Caco-2 (cell line): ENCODE results near the gene LRRC47. TPM values are rescaled to one million over a fixed set of nuclear protein-coding genes. Genes with fewer than 3 reads are reported as not detected.

ENCODE experiments used
- BruUV-seq: library from RNA; stranded (reverse); fragments of 400-500 nt; replicated peaks from 2 replicates; lab custom pipeline; 2021; lab: Mats Ljungman, UMichigan
- CTCF ChIA-PET: fragments of 300-600 bp; sonication (Branson Sonifier 250); formaldehyde crosslinking; loops from one replicate; lab custom pipeline; 2022; ENCODE audit warnings: antibody characterized with exemption; lab: Charles Lee
- POLR2A ChIA-PET: fragments of 300-600 bp; sonication (Branson Sonifier 250); formaldehyde crosslinking; loops from one replicate; lab custom pipeline; 2022; ENCODE audit warnings: antibody characterized with exemption; lab: Charles Lee
- DNase-seq, 2 experiments: peaks; one replicate each; pipeline versions ENCODE4 v3.0.0 to v3.0.0-alpha.2; 2020 to 2022
- H3K27me3 ChIP-seq: replicated peaks from 2 replicates; pipeline ENCODE4 v1.6.0; 2011; ENCODE audit warnings: low read length; ENCODE audit not compliant: control insufficient read depth, insufficient read depth
- H3K36me3 ChIP-seq: 2 replicates; pipeline ENCODE4 v1.5.1; 2011; ENCODE audit warnings: low read length; ENCODE audit not compliant: control insufficient read depth, insufficient read depth
- H3K4me1 ChIP-seq: fragments of 250-450 bp; sonication (Bioruptor Pico); 2 replicates; pipeline ENCODE4 v1.5.1; 2020; ENCODE audit warnings: mild to moderate bottlenecking
- H3K4me3 ChIP-seq: 2 replicates; pipeline ENCODE4 v1.5.1; 2011; ENCODE audit warnings: low read depth, mild to moderate bottlenecking, control low read depth, low read length
- H3K9me3 ChIP-seq: fragments of 250-450 bp; sonication (Bioruptor Pico); 2 replicates; pipeline ENCODE4 v1.5.1; 2020; ENCODE audit warnings: mild to moderate bottlenecking, moderate library complexity
- H3K27ac Mint-ChIP-seq: one replicate; pipeline ENCODE4 v1.8.0; 2022; ENCODE audit warnings: mixed read lengths; ENCODE audit not compliant: unreplicated experiment
- H3K27me3 Mint-ChIP-seq: one replicate; pipeline ENCODE4 v1.8.0; 2022; ENCODE audit warnings: mixed read lengths; ENCODE audit not compliant: insufficient read depth, unreplicated experiment
- H3K36me3 Mint-ChIP-seq: one replicate; pipeline ENCODE4 v1.8.0; 2022; ENCODE audit warnings: mild to moderate bottlenecking, mixed read lengths; ENCODE audit not compliant: insufficient read depth, unreplicated experiment
- H3K4me1 Mint-ChIP-seq: one replicate; pipeline ENCODE4 v1.8.0; 2022; ENCODE audit warnings: low read depth, mixed read lengths; ENCODE audit not compliant: unreplicated experiment
- H3K4me3 Mint-ChIP-seq: one replicate; pipeline ENCODE4 v1.8.0; 2022; ENCODE audit warnings: mild to moderate bottlenecking, moderate library complexity, mixed read lengths; ENCODE audit not compliant: unreplicated experiment
- H3K9me3 Mint-ChIP-seq: one replicate; pipeline ENCODE4 v1.8.0; 2022; ENCODE audit warnings: mixed read lengths; ENCODE audit not compliant: unreplicated experiment
- intact Hi-C: fragments of 100-400 bp; cut with micrococcal nuclease; formaldehyde crosslinking; loops from one replicate; pipeline ENCODE4 v1.10.0; 2022; ENCODE audit not compliant: unreplicated experiment
- total RNA-seq: library from RNA; stranded (reverse); gene quantifications from 2 replicates; pipeline ENCODE4 v1.2.3, GENCODE V29; 2022
- TF ChIP-seq, protein P1 (sequence below), 2 experiments: fragments of 200-600 bp in 1 of 2; IDR thresholded peaks; 1 replicate in 1 of 2; 2 replicates in 1 of 2; pipeline versions ENCODE4 v1.5.1 to v1.8.0; 2011 to 2022; ENCODE audit warnings: antibody characterized with exemption in 1 of 2, control low read depth in 1 of 2, inconsistent platforms in 1 of 2, low read depth in 1 of 2, low read length in 1 of 2, mild to moderate bottlenecking in 1 of 2, moderate library complexity in 1 of 2; ENCODE audit not compliant: insufficient read depth in 1 of 2, severe bottlenecking in 1 of 2, unreplicated experiment in 1 of 2

Gene LRRC47
- total RNA-seq, 1 experiment from 2014 or later, result 48.5 TPM

DNA sequence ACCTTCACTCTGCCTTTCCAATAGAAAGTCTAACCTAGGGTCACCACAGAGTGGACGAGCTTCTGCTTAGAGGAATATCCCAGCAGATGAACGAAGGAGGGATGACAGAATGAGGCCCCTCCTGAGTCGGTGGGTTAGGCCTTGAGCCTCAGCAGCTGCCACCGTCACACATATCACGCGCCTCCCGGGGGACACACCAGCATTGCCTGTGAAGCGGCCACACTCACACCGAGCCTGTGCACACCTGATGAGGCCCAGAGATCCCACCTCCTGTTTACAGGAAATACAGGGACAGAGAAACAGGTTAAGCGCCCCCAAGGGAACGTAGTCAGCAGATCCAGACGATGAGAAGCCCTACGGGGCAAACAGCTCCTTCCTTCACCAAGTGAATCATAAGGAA is 25.1 kb upstream of the LRRC47 start:
- TF ChIP-seq, protein P1, sequence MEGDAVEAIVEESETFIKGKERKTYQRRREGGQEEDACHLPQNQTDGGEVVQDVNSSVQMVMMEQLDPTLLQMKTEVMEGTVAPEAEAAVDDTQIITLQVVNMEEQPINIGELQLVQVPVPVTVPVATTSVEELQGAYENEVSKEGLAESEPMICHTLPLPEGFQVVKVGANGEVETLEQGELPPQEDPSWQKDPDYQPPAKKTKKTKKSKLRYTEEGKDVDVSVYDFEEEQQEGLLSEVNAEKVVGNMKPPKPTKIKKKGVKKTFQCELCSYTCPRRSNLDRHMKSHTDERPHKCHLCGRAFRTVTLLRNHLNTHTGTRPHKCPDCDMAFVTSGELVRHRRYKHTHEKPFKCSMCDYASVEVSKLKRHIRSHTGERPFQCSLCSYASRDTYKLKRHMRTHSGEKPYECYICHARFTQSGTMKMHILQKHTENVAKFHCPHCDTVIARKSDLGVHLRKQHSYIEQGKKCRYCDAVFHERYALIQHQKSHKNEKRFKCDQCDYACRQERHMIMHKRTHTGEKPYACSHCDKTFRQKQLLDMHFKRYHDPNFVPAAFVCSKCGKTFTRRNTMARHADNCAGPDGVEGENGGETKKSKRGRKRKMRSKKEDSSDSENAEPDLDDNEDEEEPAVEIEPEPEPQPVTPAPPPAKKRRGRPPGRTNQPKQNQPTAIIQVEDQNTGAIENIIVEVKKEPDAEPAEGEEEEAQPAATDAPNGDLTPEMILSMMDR (IDR thresholded peaks at IDR 0.05; ENCODE audit: insufficient read depth in 1 of 2, low read depth in 1 of 2, low read length in 1 of 2, severe bottlenecking in 1 of 2, unreplicated experiment in 1 of 2), result no peak
- Mint-ChIP-seq H3K4me3 (no peak overlapping the region), H3K9me3 (no peaks in the 10 kb centered on the region), H3K27me3 (no peaks in the 10 kb centered on the region), H3K4me1 (no peaks in the 10 kb centered on the region), H3K36me3 (peaks cover 17% of the 10 kb centered on the region), H3K27ac (no peak overlapping the region)
- Histone ChIP-seq H3K36me3 (no peaks in the 10 kb centered on the region), H3K4me1 (no peaks in the 10 kb centered on the region), H3K9me3 (no peaks in the 10 kb centered on the region), H3K27me3 (no peaks in the 10 kb centered on the region), H3K4me3 (no peak overlapping the region)
- DNase-seq, result no peak
- POLR2A ChIA-PET, result no interaction called here
- intact Hi-C loops, result no loop called here
- CTCF ChIA-PET, result no interaction called here
- no TSS peak for BruUV-seq

GRCh38 chr1:3821004-3821403 is 24.7 kb upstream of the LRRC47 start:
- no peaks in the 10 kb centered on the region for H3K27me3 Mint-ChIP-seq
- CTCF ChIA-PET, result no interaction called here
- POLR2A ChIA-PET, result no interaction called here

GRCh38 chr1:3820316-3820715 is 24.0 kb upstream of the LRRC47 start:
- H3K4me1 Mint-ChIP-seq, result no peaks in the 10 kb centered on the region
- no peak for DNase-seq
- no peaks in the 10 kb centered on the region for H3K9me3 ChIP-seq
- ChIA-PET CTCF (no interaction called here), POLR2A (no interaction called here)
- H3K27me3 ChIP-seq, result no peaks in the 10 kb centered on the region
- H3K4me3 ChIP-seq, result no peak overlapping the region
- no peak overlapping the region for H3K27ac Mint-ChIP-seq
- intact Hi-C loops, result no loop called here
- BruUV-seq, result no TSS peak
- TF ChIP-seq, protein P1 (IDR thresholded peaks at IDR 0.05; ENCODE audit: insufficient read depth in 1 of 2, low read depth in 1 of 2, low read length in 1 of 2, severe bottlenecking in 1 of 2, unreplicated experiment in 1 of 2), result no peak
- no peaks in the 10 kb centered on the region for H3K4me1 ChIP-seq
- H3K27me3 Mint-ChIP-seq, result no peaks in the 10 kb centered on the region
- no peaks in the 10 kb centered on the region for H3K9me3 Mint-ChIP-seq
- no peak overlapping the region for H3K4me3 Mint-ChIP-seq
- peaks cover 17% of the 10 kb centered on the region for H3K36me3 Mint-ChIP-seq
- H3K36me3 ChIP-seq, result no peaks in the 10 kb centered on the region

More at GRCh38 chr1:3821004-3821403, 24.7 kb upstream of the LRRC47 start:
- intact Hi-C loops, result no loop called here
- Histone ChIP-seq H3K27me3 (no peaks in the 10 kb centered on the region), H3K9me3 (no peaks in the 10 kb centered on the region), H3K4me3 (no peak overlapping the region), H3K4me1 (no peaks in the 10 kb centered on the region), H3K36me3 (no peaks in the 10 kb centered on the region)
- DNase-seq, result no peak
- Mint-ChIP-seq H3K9me3 (no peaks in the 10 kb centered on the region), H3K36me3 (peaks cover 17% of the 10 kb centered on the region), H3K4me1 (no peaks in the 10 kb centered on the region), H3K4me3 (no peak overlapping the region), H3K27ac (no peak overlapping the region)
- no TSS peak for BruUV-seq
- TF ChIP-seq, protein P1 (IDR thresholded peaks at IDR 0.05; ENCODE audit: insufficient read depth in 1 of 2, low read depth in 1 of 2, low read length in 1 of 2, severe bottlenecking in 1 of 2, unreplicated experiment in 1 of 2), result no peak
